Gastrocnemius medialis (tissue), 4 donors: Measurements from ENCODE around the gene CTRB1. TPM values are rescaled to one million over a fixed set of nuclear protein-coding genes. Genes with fewer than 3 reads are reported as not detected.
"Not testable (repeated sequence)": the region's sequence is repeated elsewhere in the genome, so short reads cannot be mapped to it uniquely, and the experiment has no call there.

Source experiments
- ATAC-seq, 2 donors: fragments of 150-250 bp; one replicate each; pipeline ENCODE4 v1.9.1; 2016
- DNase-seq, 2 donors: peaks; one replicate each; pipeline ENCODE4 v3.0.0-alpha.2; 2019
- H3K27ac ChIP-seq, 4 donors: fragments of 200-600 bp; sonication (generic); 1 replicate in 1 of 4; 2 replicates in 3 of 4; pipeline ENCODE4 v1.5.1; 2016 to 2018; ENCODE audit warnings: mild to moderate bottlenecking in 2 of 4, moderate library complexity in 1 of 4
- H3K27me3 ChIP-seq, 3 donors: fragments of 200-600 bp; sonication (generic) in 2 of 3; 1 replicate in 1 of 3; 2 replicates in 2 of 3; pipeline versions ENCODE4 v1.5.1 to v1.6.0; 2016 to 2019; ENCODE audit warnings: mild to moderate bottlenecking in 1 of 3, moderate library complexity in 1 of 3
- H3K36me3 ChIP-seq, 2 donors: fragments of 200-600 bp; sonication (generic) in 1 of 2; one replicate each; pipeline ENCODE4 v1.5.1; 2017 to 2018
- H3K4me1 ChIP-seq, 2 donors: fragments of 200-600 bp; sonication (generic) in 1 of 2; one replicate each; pipeline ENCODE4 v1.5.1; 2016 to 2017; ENCODE audit warnings: mild to moderate bottlenecking in 2 of 2
- H3K4me3 ChIP-seq, 4 donors: fragments of 200-600 bp; sonication (generic) in 3 of 4; 1 replicate in 1 of 4; 2 replicates in 3 of 4; pipeline ENCODE4 v1.5.1; 2016 to 2019; ENCODE audit warnings: mild to moderate bottlenecking in 2 of 4
- H3K9me3 ChIP-seq, 3 donors: fragments of 200-600 bp; sonication (generic) in 2 of 3; 1 replicate in 1 of 3; 2 replicates in 2 of 3; pipeline ENCODE4 v1.5.1; 2016 to 2019
- CTCF ChIP-seq, 5 experiments: fragments of 450-650 bp in 3 of 5; fragments of 200-600 bp in 2 of 5; sonication (generic) in 2 of 5; IDR thresholded peaks in 4 of 5; conservative IDR thresholded peaks in 1 of 5; 1 replicate in 4 of 5; 2 replicates in 1 of 5; pipeline ENCODE4 v1.5.1; 2016 to 2019; ENCODE audit warnings: antibody characterized with exemption in 5 of 5, mild to moderate bottlenecking in 3 of 5, moderate library complexity in 3 of 5
- POLR2A ChIP-seq, 2 donors: fragments of 450-650 bp; IDR thresholded peaks; one replicate each; pipeline ENCODE4 v1.6.1; 2017; ENCODE audit warnings: antibody characterized with exemption in 2 of 2, mild to moderate bottlenecking in 2 of 2, moderate library complexity in 2 of 2
- in situ Hi-C, 4 donors: fragments of 200-750 bp; cut with MboI; loops; one replicate each; pipeline versions ENCODE4 v1.15.0 to v1.8.0; 2017; ENCODE audit warnings: low sequenced_read_pairs in 4 of 4
- intact Hi-C: fragments of 100-400 bp; cut with DNase I; formaldehyde crosslinking; loops from one replicate; pipeline ENCODE4 v1.15.1; 2023; ENCODE audit warnings: low total_unique reads
- total RNA-seq, 4 donors: library from RNA; depleted of rRNA; stranded (reverse); fragments of >200 nt; gene quantifications; one replicate each; pipeline versions ENCODE4 v1.1.0 to v1.2.3, GENCODE V29; 2016

CTRB1 gene
- total RNA-seq, 4 donors from 2014 or later = not detected

DNA sequence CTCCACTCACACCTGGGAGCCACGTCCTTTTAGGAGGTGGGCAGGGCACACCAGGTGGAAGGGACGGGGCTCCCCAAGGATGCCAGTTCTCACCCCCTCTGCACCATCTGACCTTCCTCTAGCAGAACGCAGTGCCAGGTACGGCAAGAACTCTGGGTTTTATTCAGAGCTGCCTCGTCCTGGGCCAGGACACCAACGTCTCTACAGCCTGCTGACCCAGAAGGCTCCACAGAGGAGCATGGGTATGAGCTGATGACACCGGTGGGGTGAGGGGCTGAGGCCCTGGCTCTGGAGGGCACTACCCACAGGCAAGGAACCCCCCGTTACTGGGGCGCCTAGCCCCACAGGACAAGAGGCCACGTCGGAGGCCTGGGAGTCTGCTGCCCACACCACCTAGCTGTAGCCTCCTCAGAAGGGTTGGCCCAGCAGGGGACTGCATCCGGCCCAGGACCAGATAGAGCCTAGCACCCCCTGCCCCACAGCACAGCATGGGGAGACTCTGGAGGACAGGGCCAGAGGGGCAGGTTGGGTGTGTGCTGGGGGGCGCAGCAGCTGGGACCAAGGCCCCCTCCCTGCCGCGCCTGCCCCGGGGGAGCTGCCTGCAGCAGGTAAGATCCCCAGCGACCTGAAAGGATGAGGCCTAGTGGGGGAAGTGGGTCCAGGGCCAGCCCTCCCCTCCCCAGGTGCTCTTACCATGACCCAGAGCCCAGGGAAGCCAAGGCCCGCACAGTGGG, 18.8 kb downstream of the CTRB1 start:
- Histone ChIP-seq H3K4me3 (no peak overlapping the region), H3K36me3 (peaks cover 0 to 36% of the 10 kb centered on the region in 2 donors), H3K9me3 (no peaks in the 10 kb centered on the region), H3K27ac (peak overlapping the region; percentile 90 to 97 (median 93)), H3K4me1 (peaks cover 50 to 61% of the 10 kb centered on the region in 2 donors), H3K27me3 (no peaks in the 10 kb centered on the region)
- peak in 1 of 2 donors; percentile 20 for DNase-seq
- intact Hi-C loops (loop anchor here (1.0 to 2.0 kb wide), 3 partner anchors 17 to 68 kb away; no protein-coding TSS in a partner anchor), in situ Hi-C loops (no loop called here)
- no peak for TF ChIP-seq POLR2A (IDR thresholded peaks at IDR 0.05)
- no peak for TF ChIP-seq CTCF (IDR thresholded peaks at IDR 0.05 in 4 of 5, conservative IDR thresholded peaks at IDR 0.05 in 1 of 5)
- no peak for ATAC-seq

- peak overlapping the region; percentile 17 to 31 (median 25) for H3K4me3 ChIP-seq
- intact Hi-C loops = loop anchor here (1.0 to 2.0 kb wide), 3 partner anchors 16 to 67 kb away; no protein-coding TSS in a partner anchor
Observed at GRCh38 chr16:75238132-75238852, 19.5 kb downstream of the CTRB1 start.

DNA sequence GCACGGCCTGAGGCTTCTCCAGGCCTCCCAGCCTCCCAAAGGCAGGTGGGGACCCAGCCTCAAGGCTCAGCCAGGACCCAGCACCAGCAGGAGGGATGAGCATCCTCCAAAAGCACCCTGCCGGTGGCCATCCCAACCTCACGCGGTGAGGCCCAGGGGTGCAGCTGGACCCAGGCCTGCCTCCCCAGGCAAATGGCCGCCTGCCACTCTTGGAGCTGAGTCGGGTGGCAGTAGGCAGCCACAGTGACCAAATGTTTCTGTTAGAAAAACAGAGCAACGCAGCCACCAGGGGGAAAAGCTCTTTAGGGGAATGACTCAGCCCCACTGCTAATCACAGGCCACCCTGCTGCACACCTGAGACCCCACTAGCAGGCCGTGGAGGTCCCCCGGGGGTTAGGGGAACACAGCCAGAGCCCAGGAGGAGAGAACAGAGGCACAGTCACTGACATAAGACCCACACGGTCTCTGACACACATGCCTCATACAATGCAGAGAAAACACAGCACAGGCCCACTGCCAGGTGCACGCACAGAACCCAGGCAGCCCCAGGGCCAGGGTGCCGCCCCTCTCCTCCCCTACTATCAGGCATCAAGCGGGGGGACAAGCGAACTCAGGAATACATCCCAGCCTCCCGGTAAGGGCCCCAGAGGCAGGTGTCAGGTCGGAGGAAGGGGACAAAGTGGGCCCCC, 20.2 kb downstream of the CTRB1 start:
- Histone ChIP-seq H3K36me3 (peaks cover 0 to 29% of the 10 kb centered on the region in 2 donors), H3K27ac (peak overlapping the region; percentile 90 to 97 (median 93)), H3K4me1 (peaks cover 54 to 66% of the 10 kb centered on the region in 2 donors), H3K4me3 (no peak overlapping the region), H3K27me3 (no peaks in the 10 kb centered on the region), H3K9me3 (no peaks in the 10 kb centered on the region)
- in situ Hi-C loops (no loop called here), intact Hi-C loops (loop anchor here (1.0 to 2.0 kb wide), 3 partner anchors 15 to 66 kb away; no protein-coding TSS in a partner anchor)
- ATAC-seq = peak; percentile 53 to 55
- DNase-seq = no peak
- TF ChIP-seq CTCF (IDR thresholded peaks at IDR 0.05 in 4 of 5, conservative IDR thresholded peaks at IDR 0.05 in 1 of 5) = peak; percentile 24 to 45 (median 30)
- no peak for TF ChIP-seq POLR2A (IDR thresholded peaks at IDR 0.05)

More at GRCh38 chr16:75238132-75238852, 19.5 kb downstream of the CTRB1 start:
- H3K4me1 ChIP-seq = peaks cover 53 to 63% of the 10 kb centered on the region in 2 donors
- in situ Hi-C loops = no loop called here
- H3K9me3 ChIP-seq = no peaks in the 10 kb centered on the region
- DNase-seq = peak; percentile 88 to 93
- peak; percentile 81 to 82 for ATAC-seq
- no peaks in the 10 kb centered on the region for H3K27me3 ChIP-seq
- no peak for TF ChIP-seq CTCF (IDR thresholded peaks at IDR 0.05 in 4 of 5, conservative IDR thresholded peaks at IDR 0.05 in 1 of 5)
- TF ChIP-seq POLR2A (IDR thresholded peaks at IDR 0.05) = peak in 1 of 2 donors; percentile 26
- peaks cover 0 to 33% of the 10 kb centered on the region in 2 donors for H3K36me3 ChIP-seq
- H3K27ac ChIP-seq = peak overlapping the region; percentile 90 to 97 (median 93)

DNA sequence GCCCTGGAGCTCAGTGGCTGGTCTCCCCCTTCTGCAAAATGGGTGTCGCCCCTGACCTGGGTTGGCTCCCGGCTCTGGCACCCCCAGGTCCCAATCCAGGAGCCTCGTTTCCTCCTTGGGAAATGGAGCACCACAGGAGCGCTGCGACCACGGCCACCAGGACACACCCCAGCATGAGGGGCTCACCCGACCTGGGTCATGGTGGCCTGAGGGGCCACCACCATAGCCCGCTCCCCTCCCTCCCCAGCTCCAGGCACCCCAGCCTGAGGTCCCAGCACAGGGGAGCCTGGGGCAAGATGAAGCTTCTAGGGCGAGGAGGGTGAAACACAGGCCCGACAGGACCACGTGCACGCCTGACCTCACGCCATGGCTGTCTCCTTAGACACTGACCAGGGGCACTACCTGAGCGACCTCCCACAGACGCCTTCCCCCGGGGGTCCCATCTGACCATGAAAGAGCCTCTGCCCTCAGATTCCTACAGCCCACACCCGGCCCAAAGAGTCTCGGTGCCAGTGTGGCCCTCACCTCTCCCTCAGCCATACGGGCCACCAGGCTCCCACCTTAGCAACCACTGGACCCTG, 20.8 kb downstream of the CTRB1 start:
- H3K27ac ChIP-seq = peak overlapping the region; percentile 90 to 97 (median 93)
- H3K9me3 ChIP-seq = no peaks in the 10 kb centered on the region
- TF ChIP-seq POLR2A (IDR thresholded peaks at IDR 0.05) = no peak
- TF ChIP-seq CTCF (IDR thresholded peaks at IDR 0.05 in 4 of 5, conservative IDR thresholded peaks at IDR 0.05 in 1 of 5) = no peak
- DNase-seq (peak in 1 of 2 donors; percentile 25), ATAC-seq (no peak)
- H3K36me3 ChIP-seq = peaks cover 0 to 25% of the 10 kb centered on the region in 2 donors
- in situ Hi-C loops (no loop called here), intact Hi-C loops (loop anchor here (2.0 kb wide), 1 partner anchor 25 kb away; no protein-coding TSS in a partner anchor)
- peaks cover 54 to 66% of the 10 kb centered on the region in 2 donors for H3K4me1 ChIP-seq
- no peaks in the 10 kb centered on the region for H3K27me3 ChIP-seq
- no peak overlapping the region for H3K4me3 ChIP-seq

- H3K9me3 ChIP-seq, H3K4me3 ChIP-seq, in situ Hi-C loops, intact Hi-C loops, DNase-seq, H3K27me3 ChIP-seq, ATAC-seq: not testable (repeated sequence)
- Histone ChIP-seq H3K27ac (peak overlapping the region; percentile 90 to 97 (median 93)), H3K4me1 (peaks cover 63 to 70% of the 10 kb centered on the region in 2 donors), H3K36me3 (peaks cover 0 to 15% of the 10 kb centered on the region in 2 donors)
Observed at GRCh38 chr16:75240633-75241032, 21.8 kb downstream of the CTRB1 start.
